Neural cell (in vitro differentiated cells): Measurements from ENCODE around the gene ZNF536.

Experiments used
- CTCF ChIP-seq: fragments of 450-650 bp; IDR thresholded peaks from 2 replicates; pipeline ENCODE4 v1.5.1; 2014; ENCODE audit warnings: antibody characterized with exemption, mild to moderate bottlenecking, moderate library complexity; ENCODE audit not compliant: poor library complexity, severe bottlenecking
- EP300 ChIP-seq: fragments of 450-650 bp; conservative IDR thresholded peaks from 2 replicates; pipeline ENCODE4 v1.6.1; 2014; ENCODE audit warnings: antibody characterized with exemption, mild to moderate bottlenecking, moderate library complexity; ENCODE audit not compliant: poor library complexity, severe bottlenecking
- EZH2 ChIP-seq: fragments of 200-600, 300-800 bp; shearing (Covaris generic), sonication (generic); IDR thresholded peaks from 2 replicates; pipeline ENCODE4 v1.6.1; 2014; ENCODE audit warnings: antibody characterized with exemption, low read length, borderline replicate concordance, mild to moderate bottlenecking; ENCODE audit not compliant: insufficient read depth, poor library complexity, severe bottlenecking
- MXI1 ChIP-seq: fragments of 450-650 bp; conservative IDR thresholded peaks from 2 replicates; pipeline ENCODE4 v1.6.1; 2014; ENCODE audit warnings: antibody characterized with exemption, mild to moderate bottlenecking; ENCODE audit not compliant: poor library complexity, severe bottlenecking
- POLR2AphosphoS5 ChIP-seq: IDR thresholded peaks from 2 replicates; pipeline ENCODE4 v1.6.1; 2012
- RAD21 ChIP-seq: fragments of 450-650 bp; conservative IDR thresholded peaks from 2 replicates; pipeline ENCODE4 v1.6.1; 2014; ENCODE audit warnings: antibody characterized with exemption, mild to moderate bottlenecking, moderate library complexity
- REST ChIP-seq: IDR thresholded peaks from 2 replicates; pipeline ENCODE4 v1.6.1; 2012; ENCODE audit warnings: borderline replicate concordance
- SMC3 ChIP-seq: fragments of 450-650 bp; conservative IDR thresholded peaks from 2 replicates; pipeline ENCODE4 v1.6.1; 2014; ENCODE audit warnings: antibody characterized with exemption, mild to moderate bottlenecking, moderate library complexity; ENCODE audit not compliant: poor library complexity
- TAF1 ChIP-seq: IDR thresholded peaks from 2 replicates; pipeline ENCODE4 v1.6.1; 2012; ENCODE audit warnings: low read depth

GRCh38 chr19:30528919-30529318 lies 156.7 kb downstream of the ZNF536 start:
- no peak for TF ChIP-seq MXI1
- no peak for TF ChIP-seq CTCF
- TF ChIP-seq EP300, result no peak
- TF ChIP-seq EZH2, result no peak
- TF ChIP-seq POLR2AphosphoS5, result no peak
- no peak for TF ChIP-seq TAF1
- no peak for TF ChIP-seq RAD21
- no peak for TF ChIP-seq REST
- no peak for TF ChIP-seq SMC3
